GM12875 (cell line): ENCODE data around the gene RPRD1B.
A peak's percentile ranks its signal among the peaks of the same experiment; 100 is the strongest.

ENCODE experiments used
- H3K4me3 ChIP-seq: one replicate; pipeline ENCODE4 v1.5.1; 2011; ENCODE audit warnings: low read depth, low read length, control low read depth
- TF ChIP-seq, protein P1 (sequence below): IDR thresholded peaks from 2 replicates; pipeline ENCODE4 v1.5.1; 2011; ENCODE audit warnings: low read depth, mild to moderate bottlenecking, control low read depth, inconsistent platforms, low read length, moderate library complexity, borderline replicate concordance; ENCODE audit not compliant: insufficient read depth

The RPRD1B gene

DNA sequence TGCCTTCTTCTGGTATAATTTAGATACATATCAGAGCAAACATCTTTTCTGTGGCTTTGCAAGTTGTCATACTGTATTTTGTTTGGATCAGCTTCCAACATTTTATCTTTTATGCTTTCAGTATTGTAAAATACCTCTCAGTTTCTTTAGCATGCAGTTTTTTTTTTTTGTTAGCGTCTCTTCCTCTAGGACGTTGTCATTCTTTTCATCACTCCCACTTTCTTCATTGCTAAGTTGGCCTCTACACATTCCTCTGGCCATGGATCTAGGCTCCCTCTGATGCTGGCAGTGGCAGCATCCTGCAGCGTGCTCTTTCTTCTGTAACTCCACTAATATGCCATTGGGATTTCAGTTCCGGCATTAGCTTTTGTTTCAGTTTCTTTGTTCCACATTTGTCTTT is 21.7 kb downstream of the RPRD1B start:
- TF ChIP-seq, protein P1, sequence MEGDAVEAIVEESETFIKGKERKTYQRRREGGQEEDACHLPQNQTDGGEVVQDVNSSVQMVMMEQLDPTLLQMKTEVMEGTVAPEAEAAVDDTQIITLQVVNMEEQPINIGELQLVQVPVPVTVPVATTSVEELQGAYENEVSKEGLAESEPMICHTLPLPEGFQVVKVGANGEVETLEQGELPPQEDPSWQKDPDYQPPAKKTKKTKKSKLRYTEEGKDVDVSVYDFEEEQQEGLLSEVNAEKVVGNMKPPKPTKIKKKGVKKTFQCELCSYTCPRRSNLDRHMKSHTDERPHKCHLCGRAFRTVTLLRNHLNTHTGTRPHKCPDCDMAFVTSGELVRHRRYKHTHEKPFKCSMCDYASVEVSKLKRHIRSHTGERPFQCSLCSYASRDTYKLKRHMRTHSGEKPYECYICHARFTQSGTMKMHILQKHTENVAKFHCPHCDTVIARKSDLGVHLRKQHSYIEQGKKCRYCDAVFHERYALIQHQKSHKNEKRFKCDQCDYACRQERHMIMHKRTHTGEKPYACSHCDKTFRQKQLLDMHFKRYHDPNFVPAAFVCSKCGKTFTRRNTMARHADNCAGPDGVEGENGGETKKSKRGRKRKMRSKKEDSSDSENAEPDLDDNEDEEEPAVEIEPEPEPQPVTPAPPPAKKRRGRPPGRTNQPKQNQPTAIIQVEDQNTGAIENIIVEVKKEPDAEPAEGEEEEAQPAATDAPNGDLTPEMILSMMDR: no peak
- H3K4me3 ChIP-seq: no peak overlapping the region

- TF ChIP-seq, protein P1: no peak
- H3K4me3 ChIP-seq: no peak overlapping the region
Observed at GRCh38 chr20:38055848-38056247, 22.3 kb downstream of the RPRD1B start.

DNA sequence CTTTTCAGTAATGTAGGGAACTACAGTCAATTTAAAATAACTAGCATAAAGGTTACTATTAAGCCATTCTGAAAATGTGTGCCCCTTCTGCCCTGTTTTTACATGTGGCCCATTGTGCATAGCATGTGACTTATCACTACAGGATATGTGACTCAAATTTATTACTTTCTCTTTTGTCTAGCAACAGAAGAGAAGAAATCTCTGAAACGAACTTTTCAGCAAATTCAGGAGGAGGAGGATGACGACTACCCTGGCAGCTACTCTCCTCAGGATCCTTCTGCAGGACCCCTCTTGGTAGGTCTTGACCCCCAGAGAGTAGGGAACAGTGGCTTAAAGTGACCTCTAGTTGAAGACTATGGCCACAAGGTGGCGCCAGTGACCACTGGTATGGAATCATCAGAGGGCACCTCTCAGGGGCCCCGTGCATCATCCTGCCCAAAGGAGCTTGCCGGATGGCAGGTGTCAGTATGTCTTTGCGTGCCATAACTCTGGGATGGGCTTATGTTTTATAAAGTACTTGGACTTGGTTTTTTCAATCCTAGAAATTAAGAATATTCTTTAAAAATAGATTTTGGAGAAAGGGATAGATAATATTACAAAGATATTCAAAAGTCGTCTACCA is 23.9 kb downstream of the RPRD1B start:
- no peak overlapping the region for H3K4me3 ChIP-seq
- TF ChIP-seq, protein P1: peak; percentile 79

DNA sequence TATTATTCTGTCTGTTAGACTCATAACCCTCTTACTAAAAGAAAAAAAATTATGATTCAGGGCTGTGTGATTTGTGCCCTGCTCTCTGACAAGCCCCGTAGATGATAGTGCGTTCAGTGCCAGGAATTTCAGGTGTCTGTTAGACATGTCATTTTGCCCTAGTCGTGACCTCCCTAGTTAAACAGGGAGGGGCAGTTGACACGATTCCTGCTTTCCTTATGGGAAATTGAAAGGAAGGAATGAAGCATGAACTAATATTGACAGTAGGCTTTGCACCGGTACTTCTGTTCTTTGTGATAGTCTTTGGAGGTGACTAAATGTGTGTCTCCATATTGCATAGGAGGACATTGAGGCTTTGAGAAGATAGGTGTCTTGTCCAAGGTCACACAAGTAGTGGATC is 26.3 kb downstream of the RPRD1B start:
- TF ChIP-seq, protein P1: no peak
- no peak overlapping the region for H3K4me3 ChIP-seq

GRCh38 chr20:38060536-38060935 is 27.0 kb downstream of the RPRD1B start:
- H3K4me3 ChIP-seq: no peak overlapping the region
- TF ChIP-seq, protein P1: no peak

GRCh38 chr20:38061109-38061508 is 27.6 kb downstream of the RPRD1B start:
- no peak overlapping the region for H3K4me3 ChIP-seq
- TF ChIP-seq, protein P1: no peak

GRCh38 chr20:38062890-38063289 is 29.3 kb downstream of the RPRD1B start:
- TF ChIP-seq, protein P1: no peak
- no peak overlapping the region for H3K4me3 ChIP-seq
